Activated gamma-delta T cell (primary cell): ENCODE results near the gene FOXP1.

Experiments
- DNase-seq: peaks from one replicate; lab custom pipeline; 2025; lab: John Stamatoyannopoulos, UW

FOXP1 gene

GRCh38 chr3:71127052-71127831 is 456.3 kb downstream of the FOXP1 start:
- DNase-seq, result no peak

- no peak for DNase-seq
These were observed 457.8 kb downstream of the FOXP1 start for GRCh38 chr3:71125738-71126137.

- DNase-seq, result no peak
These were observed 459.5 kb downstream of the FOXP1 start for GRCh38 chr3:71124048-71124447.

- DNase-seq, result no peak
These were observed 460.9 kb downstream of the FOXP1 start for GRCh38 chr3:71122641-71123040.

- no peak for DNase-seq
These were observed 461.9 kb downstream of the FOXP1 start for GRCh38 chr3:71121429-71122167.

GRCh38 chr3:71120012-71120411 is 463.5 kb downstream of the FOXP1 start:
- DNase-seq, result no peak

GRCh38 chr3:71119171-71119570 is 464.4 kb downstream of the FOXP1 start:
- DNase-seq, result no peak

GRCh38 chr3:71118436-71118835 is 465.1 kb downstream of the FOXP1 start:
- no peak for DNase-seq

GRCh38 chr3:71117572-71118247 is 465.8 kb downstream of the FOXP1 start:
- DNase-seq, result no peak

- DNase-seq, result no peak
These were observed 468.9 kb downstream of the FOXP1 start for GRCh38 chr3:71114610-71115009.

GRCh38 chr3:71112576-71112975 is 471.0 kb downstream of the FOXP1 start:
- no peak for DNase-seq

- no peak for DNase-seq
These were observed 471.6 kb downstream of the FOXP1 start for GRCh38 chr3:71111784-71112440.

GRCh38 chr3:71110385-71111222 is 472.9 kb downstream of the FOXP1 start:
- DNase-seq, result no peak

GRCh38 chr3:71109977-71110285 is 473.6 kb downstream of the FOXP1 start:
- no peak for DNase-seq

GRCh38 chr3:71109241-71109976 is 474.1 kb downstream of the FOXP1 start:
- no peak for DNase-seq

- no peak for DNase-seq
These were observed 475.6 kb downstream of the FOXP1 start for GRCh38 chr3:71107926-71108325.

- DNase-seq, result no peak
These were observed 478.6 kb downstream of the FOXP1 start for GRCh38 chr3:71104976-71105375.

- DNase-seq, result no peak
These were observed 479.0 kb downstream of the FOXP1 start for GRCh38 chr3:71104556-71104955.

- no peak for DNase-seq
These were observed 479.4 kb downstream of the FOXP1 start for GRCh38 chr3:71104121-71104541.

- DNase-seq, result no peak
These were observed 480.1 kb downstream of the FOXP1 start for GRCh38 chr3:71103430-71103921.
